ENCODE results near the gene RPL41. TPM values are rescaled to one million over a fixed set of nuclear protein-coding genes. Genes with fewer than 3 reads are reported as not detected.

Gene RPL41
- total RNA-seq, 1 donor from 2014 or later: 4,566 TPM

- DNase-seq (ENCODE audit: extremely low spot score, unreplicated experiment): no peak
- peaks cover 22% of the 10 kb centered on the region for H3K27me3 Mint-ChIP-seq
- H3K4me1 Mint-ChIP-seq (ENCODE audit: unreplicated experiment): peaks cover 6% of the 10 kb centered on the region
- H3K9me3 Mint-ChIP-seq: no peaks in the 10 kb centered on the region
- no peak overlapping the region for H3K4me3 Mint-ChIP-seq
- no peak overlapping the region for H3K27ac Mint-ChIP-seq
- TF ChIP-seq CTCF (conservative IDR thresholded peaks at IDR 0.05): no peak
- peaks cover 14% of the 10 kb centered on the region for H3K36me3 Mint-ChIP-seq
Observed at GRCh38 chr12:56087220-56087619, 29.2 kb upstream of the RPL41 start.

DNA sequence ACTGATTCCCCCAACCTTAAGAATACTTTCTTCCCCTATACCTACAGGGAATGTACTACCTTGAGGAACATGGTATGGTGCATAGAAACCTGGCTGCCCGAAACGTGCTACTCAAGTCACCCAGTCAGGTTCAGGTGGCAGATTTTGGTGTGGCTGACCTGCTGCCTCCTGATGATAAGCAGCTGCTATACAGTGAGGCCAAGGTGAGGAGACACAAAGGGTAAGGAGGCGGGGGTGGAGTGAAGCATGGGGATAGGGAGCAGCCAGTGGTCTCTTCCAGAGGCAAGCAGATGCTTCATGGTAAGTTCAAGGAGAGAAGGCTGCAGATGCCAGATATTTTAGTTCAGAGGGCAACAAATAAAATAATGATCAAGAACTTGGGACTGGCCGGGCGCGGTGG, 18.7 kb upstream of the RPL41 start:
- Mint-ChIP-seq H3K27me3 (peaks cover 5% of the 10 kb centered on the region), H3K4me3 (no peak overlapping the region), H3K27ac (no peak overlapping the region), H3K36me3 (peaks cover 25% of the 10 kb centered on the region), H3K4me1 (ENCODE audit: unreplicated experiment) (no peaks in the 10 kb centered on the region), H3K9me3 (no peaks in the 10 kb centered on the region)
- TF ChIP-seq CTCF (conservative IDR thresholded peaks at IDR 0.05): no peak
- no peak for DNase-seq (ENCODE audit: extremely low spot score, unreplicated experiment)

DNA sequence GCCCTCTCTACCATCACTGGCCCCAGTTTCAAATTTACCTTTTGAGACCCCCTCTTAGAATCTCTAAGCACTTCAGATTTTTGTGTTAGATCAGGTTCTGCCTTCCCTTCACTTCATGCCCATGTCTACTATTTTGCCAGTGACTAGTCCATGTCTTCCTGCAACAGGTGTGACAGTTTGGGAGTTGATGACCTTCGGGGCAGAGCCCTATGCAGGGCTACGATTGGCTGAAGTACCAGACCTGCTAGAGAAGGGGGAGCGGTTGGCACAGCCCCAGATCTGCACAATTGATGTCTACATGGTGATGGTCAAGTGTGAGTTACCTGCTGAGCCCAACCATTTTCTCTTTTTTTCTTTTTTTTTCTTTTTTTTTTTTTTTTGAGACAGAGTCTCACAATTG, 17.8 kb upstream of the RPL41 start:
- no peak overlapping the region for H3K27ac Mint-ChIP-seq
- H3K9me3 Mint-ChIP-seq: no peaks in the 10 kb centered on the region
- no peak overlapping the region for H3K4me3 Mint-ChIP-seq
- DNase-seq (ENCODE audit: extremely low spot score, unreplicated experiment): no peak
- peaks cover 17% of the 10 kb centered on the region for H3K36me3 Mint-ChIP-seq
- no peak for TF ChIP-seq CTCF (conservative IDR thresholded peaks at IDR 0.05)
- H3K4me1 Mint-ChIP-seq (ENCODE audit: unreplicated experiment): peaks cover 5% of the 10 kb centered on the region
- peaks cover 5% of the 10 kb centered on the region for H3K27me3 Mint-ChIP-seq

GRCh38 chr12:56099787-56100186, 16.6 kb upstream of the RPL41 start:
- Mint-ChIP-seq H3K27me3 (peaks cover 5% of the 10 kb centered on the region), H3K4me1 (ENCODE audit: unreplicated experiment) (peaks cover 15% of the 10 kb centered on the region), H3K9me3 (no peaks in the 10 kb centered on the region), H3K27ac (peak overlapping the region; percentile 76), H3K4me3 (no peak overlapping the region), H3K36me3 (peaks cover 17% of the 10 kb centered on the region)
- no peak for TF ChIP-seq CTCF (conservative IDR thresholded peaks at IDR 0.05)
- DNase-seq (ENCODE audit: extremely low spot score, unreplicated experiment): no peak

- no peak overlapping the region for H3K27ac Mint-ChIP-seq
- no peaks in the 10 kb centered on the region for H3K9me3 Mint-ChIP-seq
- peaks cover 5% of the 10 kb centered on the region for H3K27me3 Mint-ChIP-seq
- peaks cover 17% of the 10 kb centered on the region for H3K36me3 Mint-ChIP-seq
- H3K4me1 Mint-ChIP-seq (ENCODE audit: unreplicated experiment): peaks cover 22% of the 10 kb centered on the region
- no peak for DNase-seq (ENCODE audit: extremely low spot score, unreplicated experiment)
- H3K4me3 Mint-ChIP-seq: no peak overlapping the region
- TF ChIP-seq CTCF (conservative IDR thresholded peaks at IDR 0.05): no peak
Observed at GRCh38 chr12:56101045-56101444, 15.4 kb upstream of the RPL41 start.

DNA sequence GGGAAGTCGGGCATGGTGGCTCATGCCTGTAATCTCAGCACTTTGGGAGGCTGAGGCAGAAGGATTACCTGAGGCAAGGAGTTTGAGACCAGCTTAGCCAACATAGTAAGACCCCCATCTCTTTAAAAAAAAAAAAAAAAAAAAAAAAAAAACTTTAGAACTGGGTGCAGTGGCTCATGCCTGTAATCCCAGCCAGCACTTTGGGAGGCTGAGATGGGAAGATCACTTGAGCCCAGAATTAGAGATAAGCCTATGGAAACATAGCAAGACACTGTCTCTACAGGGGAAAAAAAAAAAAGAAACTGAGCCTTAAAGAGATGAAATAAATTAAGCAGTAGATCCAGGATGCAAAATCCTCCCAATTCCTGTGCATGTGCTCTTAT, 13.8 kb upstream of the RPL41 start:
- no peak overlapping the region for H3K27ac Mint-ChIP-seq
- H3K27me3 Mint-ChIP-seq: no peaks in the 10 kb centered on the region
- no peak for TF ChIP-seq CTCF (conservative IDR thresholded peaks at IDR 0.05)
- H3K36me3 Mint-ChIP-seq: peaks cover 12% of the 10 kb centered on the region
- no peak for DNase-seq (ENCODE audit: extremely low spot score, unreplicated experiment)
- H3K9me3 Mint-ChIP-seq: no peaks in the 10 kb centered on the region
- H3K4me1 Mint-ChIP-seq (ENCODE audit: unreplicated experiment): peaks cover 29% of the 10 kb centered on the region
- peak overlapping the region; percentile 99 for H3K4me3 Mint-ChIP-seq
